Kidney (tissue), 14 donors: Measurements from ENCODE around the gene TCEANC2. TPM values are rescaled to one million over a fixed set of nuclear protein-coding genes. Genes with fewer than 3 reads are reported as not detected.
A peak's percentile ranks its signal among the peaks of the same experiment; 100 is the strongest.
"Not testable (repeated sequence)": the region's sequence is repeated elsewhere in the genome, so short reads cannot be mapped to it uniquely, and the experiment has no call there.

ENCODE experiments used
- DNase-seq, 5 donors: peaks; one replicate each; pipeline ENCODE4 v3.0.0-alpha.2; 2013 to 2020
- FAIRE-seq: peaks from 2 replicates; lab custom pipeline; 2012; peaks lifted over from hg19 to GRCh38; lab: Jason Lieb, UNC
- H3K27ac ChIP-seq, 2 donors: one replicate each; pipeline ENCODE4 v1.7.0; 2013; ENCODE audit warnings: low read depth in 2 of 2, low read length in 2 of 2, inconsistent platforms in 1 of 2
- H3K27me3 ChIP-seq: one replicate; pipeline ENCODE4 v1.7.1; 2013; ENCODE audit warnings: low read length, inconsistent platforms; ENCODE audit not compliant: control insufficient read depth, insufficient read depth
- H3K36me3 ChIP-seq, 3 donors: one replicate each; pipeline versions ENCODE4 v1.7.0 to v1.7.1; 2013; ENCODE audit warnings: low read length in 3 of 3, control low read depth in 1 of 3, inconsistent platforms in 1 of 3; ENCODE audit not compliant: insufficient read depth in 3 of 3, control insufficient read depth in 2 of 3
- H3K4me1 ChIP-seq, 3 donors: one replicate each; pipeline versions ENCODE4 v1.7.0 to v1.7.1; 2013; ENCODE audit warnings: low read length in 3 of 3, inconsistent platforms in 1 of 3, low read depth in 1 of 3; ENCODE audit not compliant: control insufficient read depth in 2 of 3, insufficient read depth in 2 of 3
- H3K4me3 ChIP-seq, 3 donors: one replicate each; pipeline versions ENCODE4 v1.7.0 to v1.8.1; 2013; ENCODE audit warnings: low read length in 3 of 3, control low read depth in 1 of 3, inconsistent platforms in 1 of 3
- H3K9ac ChIP-seq, 3 donors: one replicate each; pipeline versions ENCODE4 v1.7.0 to v1.7.1; 2013; ENCODE audit warnings: low read length in 3 of 3, control low read depth in 1 of 3, inconsistent platforms in 1 of 3
- H3K9me3 ChIP-seq, 3 donors: one replicate each; pipeline versions ENCODE4 v1.7.0 to v1.7.1; 2013; ENCODE audit warnings: low read length in 3 of 3, control low read depth in 1 of 3, inconsistent platforms in 1 of 3; ENCODE audit not compliant: control insufficient read depth in 2 of 3, insufficient read depth in 1 of 3
- CTCF ChIP-seq: IDR thresholded peaks from 3 replicates; pipeline ENCODE4 v1.5.1; 2012; ENCODE audit warnings: mild to moderate bottlenecking, moderate library complexity, borderline replicate concordance; ENCODE audit not compliant: insufficient read depth; ENCODE audit errors: extremely low read depth
- intact Hi-C: fragments of 100-400 bp; cut with DNase I; formaldehyde crosslinking; loops from one replicate; pipeline ENCODE4 v1.11.1; 2022
- polyA plus RNA-seq: library from polyadenylated mRNA; stranded (reverse); fragments of 350-450 nt; fragmentation: Illumina TruSeq; extraction: RNeasy Lipid Tissue Mini Kit (QIAGEN cat#74804); gene quantifications from one replicate; pipeline ENCODE4 v1.2.3, GENCODE V29; 2014; ENCODE audit warnings: low read depth, low replicate concordance; ENCODE audit not compliant: insufficient read depth
- total RNA-seq: library from RNA; stranded (reverse); fragmentation: NEBNext Ultra II Directional; extraction: Animal tissue kit (Norgen Biotek cat#: 25700); gene quantifications from one replicate; pipeline ENCODE4 v1.2.1, GENCODE V29; 2021
- donor health status: control.
- donor health status: control.
- donor health status: control.
- donor health status: control.
- donor health status: control.
- donor health status: DM: yes; HTN: yes; CAD: no.
- donor health status: Normal renal cell carcinoma (clear cell type).

TCEANC2 gene
- total and polyA plus RNA-seq, 2 donors from 2014 or later = 3.1 to 5.1 TPM

GRCh38 chr1:54046671-54047383, 6.6 kb upstream of the TCEANC2 start:
- DNase-seq (no peak), FAIRE-seq (no peak)
- H3K27me3 ChIP-seq = no peaks in the 10 kb centered on the region

GRCh38 chr1:54047384-54048305, 5.8 kb upstream of the TCEANC2 start:
- no peak for TF ChIP-seq CTCF
- no peaks in the 10 kb centered on the region for H3K27me3 ChIP-seq
- intact Hi-C loops = no loop called here
- no peaks in the 10 kb centered on the region for H3K9me3 ChIP-seq
- FAIRE-seq = no peak
- no peak for DNase-seq
- no peak overlapping the region for H3K27ac ChIP-seq
- H3K4me1 ChIP-seq = peaks cover 5 to 14% (median 11%) of the 10 kb centered on the region in 3 donors
- H3K4me3 ChIP-seq = no peak overlapping the region
- H3K9ac ChIP-seq = no peak overlapping the region
- peaks cover 0 to 6% (median under 1%) of the 10 kb centered on the region in 3 donors for H3K36me3 ChIP-seq

More at GRCh38 chr1:54046671-54047383, 6.6 kb upstream of the TCEANC2 start:
- peaks cover 5 to 14% (median 11%) of the 10 kb centered on the region in 3 donors for H3K4me1 ChIP-seq
- TF ChIP-seq CTCF = no peak
- no peak overlapping the region for H3K27ac ChIP-seq
- H3K4me3 ChIP-seq = no peak overlapping the region
- no peak overlapping the region for H3K9ac ChIP-seq
- intact Hi-C loops = no loop called here
- H3K36me3 ChIP-seq = peaks cover 0 to 14% (median 4%) of the 10 kb centered on the region in 3 donors
- H3K9me3 ChIP-seq = no peaks in the 10 kb centered on the region

- FAIRE-seq, H3K27ac ChIP-seq, H3K9me3 ChIP-seq, H3K9ac ChIP-seq, H3K27me3 ChIP-seq, H3K36me3 ChIP-seq, intact Hi-C loops, H3K4me3 ChIP-seq: not testable (repeated sequence)
- peak in 1 of 5 donors; percentile 28 for DNase-seq
- peaks cover 10 to 17% (median 14%) of the 10 kb centered on the region in 3 donors for H3K4me1 ChIP-seq
Observed at GRCh38 chr1:54050435-54050834, 3.0 kb upstream of the TCEANC2 start.
